Astrocyte (in vitro differentiated cells and primary cell): Measurements from ENCODE around the gene MARCHF9. TPM values are rescaled to one million over a fixed set of nuclear protein-coding genes. Genes with fewer than 3 reads are reported as not detected.

Source experiments
- DNase-seq: peaks from one replicate; pipeline ENCODE4 v3.0.0-alpha.2; 2010; ENCODE audit warnings: low read depth
- FAIRE-seq: peaks from 2 replicates; lab custom pipeline; 2011; peaks lifted over from hg19 to GRCh38; lab: Jason Lieb, UNC
- H2AFZ ChIP-seq: 2 replicates; pipeline ENCODE4 v1.6.0; 2012; ENCODE audit warnings: low read depth, low read length, inconsistent platforms
- H3K27ac ChIP-seq: 2 replicates; pipeline ENCODE4 v1.5.1; 2011; ENCODE audit warnings: low read depth, low read length, inconsistent platforms
- H3K27me3 ChIP-seq: 2 replicates; pipeline ENCODE4 v1.6.0; 2011; ENCODE audit warnings: low read length, inconsistent platforms; ENCODE audit not compliant: insufficient read depth
- H3K36me3 ChIP-seq: 2 replicates; pipeline ENCODE4 v1.5.1; 2011; ENCODE audit warnings: low read length, inconsistent platforms; ENCODE audit not compliant: insufficient read depth
- H3K4me1 ChIP-seq: 2 replicates; pipeline ENCODE4 v1.5.1; 2011; ENCODE audit warnings: low read length, inconsistent platforms; ENCODE audit not compliant: insufficient read depth
- H3K4me2 ChIP-seq: 2 replicates; pipeline ENCODE4 v1.6.0; 2012; ENCODE audit warnings: low read length, inconsistent platforms
- H3K4me3 ChIP-seq: 2 replicates; pipeline ENCODE4 v1.5.1; 2011; ENCODE audit warnings: low read depth, mild to moderate bottlenecking, low read length, inconsistent platforms; ENCODE audit not compliant: insufficient read depth
- H3K79me2 ChIP-seq: 2 replicates; pipeline ENCODE4 v1.6.0; 2012; ENCODE audit warnings: mild to moderate bottlenecking, low read length, inconsistent platforms; ENCODE audit not compliant: insufficient read depth
- H3K9ac ChIP-seq: 2 replicates; pipeline ENCODE4 v1.6.0; 2012; ENCODE audit warnings: mild to moderate bottlenecking, low read length, inconsistent platforms
- H3K9me3 ChIP-seq: 2 replicates; pipeline ENCODE4 v1.5.1; 2012; ENCODE audit warnings: low read depth, mild to moderate bottlenecking, low read length, inconsistent platforms; ENCODE audit not compliant: insufficient read depth
- H4K20me1 ChIP-seq: 2 replicates; pipeline ENCODE4 v1.6.0; 2012; ENCODE audit warnings: low read length, inconsistent platforms; ENCODE audit not compliant: insufficient read depth
- H3K27ac Mint-ChIP-seq: one replicate; pipeline ENCODE4 v1.8.0; 2021; ENCODE audit warnings: mild to moderate bottlenecking, mixed read lengths; ENCODE audit not compliant: unreplicated experiment
- H3K27me3 Mint-ChIP-seq: one replicate; pipeline ENCODE4 v1.8.0; 2021; ENCODE audit warnings: low read depth, mixed read lengths; ENCODE audit not compliant: unreplicated experiment
- H3K36me3 Mint-ChIP-seq: one replicate; pipeline ENCODE4 v1.8.0; 2021; ENCODE audit warnings: low read depth, mixed read lengths; ENCODE audit not compliant: unreplicated experiment
- H3K4me1 Mint-ChIP-seq: one replicate; pipeline ENCODE4 v1.8.0; 2021; ENCODE audit warnings: low read depth, mixed read lengths; ENCODE audit not compliant: unreplicated experiment
- H3K4me3 Mint-ChIP-seq: one replicate; pipeline ENCODE4 v1.8.0; 2021; ENCODE audit warnings: mild to moderate bottlenecking, moderate library complexity, mixed read lengths; ENCODE audit not compliant: unreplicated experiment
- H3K9me3 Mint-ChIP-seq: one replicate; pipeline ENCODE4 v1.8.0; 2021; ENCODE audit warnings: mild to moderate bottlenecking, mixed read lengths; ENCODE audit not compliant: unreplicated experiment
- EZH2 ChIP-seq: IDR thresholded peaks from 2 replicates; pipeline ENCODE4 v1.6.1; 2012; ENCODE audit warnings: mild to moderate bottlenecking, low read length, inconsistent platforms; ENCODE audit not compliant: insufficient read depth
- total RNA-seq: library from RNA; stranded (reverse); gene quantifications from 2 replicates; pipeline ENCODE4 v1.2.1, GENCODE V29; 2021
- TF ChIP-seq, protein P1 (sequence below): IDR thresholded peaks from 2 replicates; pipeline ENCODE4 v1.5.1; 2011; ENCODE audit warnings: low read depth, mild to moderate bottlenecking, inconsistent platforms, low read length, moderate library complexity; ENCODE audit not compliant: insufficient read depth

The MARCHF9 gene
- total RNA-seq, 1 donor from 2014 or later: 13.0 TPM

DNA sequence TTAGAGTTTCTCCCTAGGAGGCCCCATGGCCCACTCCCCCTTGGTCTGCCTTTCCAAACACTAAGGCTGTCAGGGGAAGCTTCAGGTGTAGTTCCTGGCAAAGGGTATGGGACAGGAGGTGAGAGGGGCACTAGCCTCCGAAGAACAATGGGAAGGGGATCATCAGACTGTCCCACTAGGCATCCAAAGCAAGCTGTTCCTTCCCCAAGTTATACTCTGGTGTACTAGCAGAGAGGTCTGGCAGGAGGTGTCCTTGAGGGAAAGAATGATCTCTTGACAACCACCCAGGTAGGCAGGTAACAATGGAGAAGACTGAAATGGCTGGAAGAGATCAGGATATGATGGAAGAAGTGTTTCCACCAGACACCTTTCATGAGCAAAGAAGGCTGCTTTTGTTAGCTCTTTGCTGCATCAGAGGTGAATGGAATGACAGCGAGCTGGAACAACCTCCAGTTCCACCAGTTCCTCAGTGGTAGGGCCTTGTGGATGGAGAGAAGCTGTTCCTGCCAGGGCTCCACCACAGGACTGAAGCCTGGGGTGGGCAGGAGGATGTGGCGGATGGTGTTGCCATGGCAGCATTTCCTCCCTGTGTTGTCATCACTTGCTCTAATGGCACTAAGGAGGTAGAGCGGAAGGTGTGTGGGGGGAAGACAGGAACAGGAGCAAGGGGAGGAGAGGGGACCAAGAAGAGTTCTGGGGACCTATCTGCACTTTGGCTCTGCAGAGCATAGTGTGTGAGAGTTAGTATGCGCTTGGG is 14.1 kb upstream of the MARCHF9 start:
- H3K4me3 Mint-ChIP-seq: no peak overlapping the region
- peaks cover 3% of the 10 kb centered on the region for H3K36me3 Mint-ChIP-seq
- H3K79me2 ChIP-seq: peaks cover 7% of the 10 kb centered on the region
- no peaks in the 10 kb centered on the region for H3K36me3 ChIP-seq
- peaks cover 12% of the 10 kb centered on the region for H3K4me1 ChIP-seq
- H3K27me3 Mint-ChIP-seq: peaks cover 32% of the 10 kb centered on the region
- no peak overlapping the region for H3K27ac ChIP-seq
- H3K4me1 Mint-ChIP-seq: peaks cover 14% of the 10 kb centered on the region
- TF ChIP-seq, protein P1, sequence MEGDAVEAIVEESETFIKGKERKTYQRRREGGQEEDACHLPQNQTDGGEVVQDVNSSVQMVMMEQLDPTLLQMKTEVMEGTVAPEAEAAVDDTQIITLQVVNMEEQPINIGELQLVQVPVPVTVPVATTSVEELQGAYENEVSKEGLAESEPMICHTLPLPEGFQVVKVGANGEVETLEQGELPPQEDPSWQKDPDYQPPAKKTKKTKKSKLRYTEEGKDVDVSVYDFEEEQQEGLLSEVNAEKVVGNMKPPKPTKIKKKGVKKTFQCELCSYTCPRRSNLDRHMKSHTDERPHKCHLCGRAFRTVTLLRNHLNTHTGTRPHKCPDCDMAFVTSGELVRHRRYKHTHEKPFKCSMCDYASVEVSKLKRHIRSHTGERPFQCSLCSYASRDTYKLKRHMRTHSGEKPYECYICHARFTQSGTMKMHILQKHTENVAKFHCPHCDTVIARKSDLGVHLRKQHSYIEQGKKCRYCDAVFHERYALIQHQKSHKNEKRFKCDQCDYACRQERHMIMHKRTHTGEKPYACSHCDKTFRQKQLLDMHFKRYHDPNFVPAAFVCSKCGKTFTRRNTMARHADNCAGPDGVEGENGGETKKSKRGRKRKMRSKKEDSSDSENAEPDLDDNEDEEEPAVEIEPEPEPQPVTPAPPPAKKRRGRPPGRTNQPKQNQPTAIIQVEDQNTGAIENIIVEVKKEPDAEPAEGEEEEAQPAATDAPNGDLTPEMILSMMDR: no peak
- no peak for TF ChIP-seq EZH2
- peaks cover 9% of the 10 kb centered on the region for H4K20me1 ChIP-seq
- no peak overlapping the region for H2AFZ ChIP-seq
- no peaks in the 10 kb centered on the region for H3K9me3 ChIP-seq
- FAIRE-seq (no peak), DNase-seq (no peak)
- H3K9ac ChIP-seq: no peak overlapping the region
- no peak overlapping the region for H3K27ac Mint-ChIP-seq
- H3K9me3 Mint-ChIP-seq: no peaks in the 10 kb centered on the region
- no peak overlapping the region for H3K4me3 ChIP-seq
- H3K27me3 ChIP-seq: peaks cover 50% of the 10 kb centered on the region
- no peak overlapping the region for H3K4me2 ChIP-seq

DNA sequence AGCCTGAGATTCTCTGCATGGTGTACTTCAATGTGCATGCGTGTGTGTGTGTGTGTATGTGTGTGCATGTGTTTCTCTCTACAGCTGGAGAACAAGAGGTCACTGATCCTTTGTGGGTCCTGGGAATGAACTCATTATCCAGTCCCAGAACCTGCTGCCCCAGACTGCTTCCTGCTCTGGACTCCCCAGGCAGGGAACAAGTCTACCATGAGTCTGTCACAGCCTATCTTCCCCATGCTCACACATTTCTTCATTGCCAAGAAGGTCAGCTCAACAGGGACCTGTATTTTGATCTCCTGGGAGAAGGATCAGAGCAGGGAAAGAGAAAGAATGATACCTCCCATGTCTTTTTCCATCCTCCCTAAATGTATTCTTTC is 13.5 kb upstream of the MARCHF9 start:
- no peaks in the 10 kb centered on the region for H3K9me3 ChIP-seq
- no peak overlapping the region for H3K27ac ChIP-seq
- H3K4me3 ChIP-seq: no peak overlapping the region
- H3K4me2 ChIP-seq: no peak overlapping the region
- peaks cover 8% of the 10 kb centered on the region for H4K20me1 ChIP-seq
- H3K4me3 Mint-ChIP-seq: no peak overlapping the region
- H3K27me3 Mint-ChIP-seq: peaks cover 29% of the 10 kb centered on the region
- peaks cover 12% of the 10 kb centered on the region for H3K4me1 ChIP-seq
- H3K4me1 Mint-ChIP-seq: peaks cover 12% of the 10 kb centered on the region
- H3K79me2 ChIP-seq: peaks cover 7% of the 10 kb centered on the region
- H3K27ac Mint-ChIP-seq: no peak overlapping the region
- H3K36me3 ChIP-seq: peaks cover 2% of the 10 kb centered on the region
- peaks cover 44% of the 10 kb centered on the region for H3K27me3 ChIP-seq
- no peak overlapping the region for H3K9ac ChIP-seq
- H2AFZ ChIP-seq: no peak overlapping the region
- H3K36me3 Mint-ChIP-seq: peaks cover 8% of the 10 kb centered on the region
- no peaks in the 10 kb centered on the region for H3K9me3 Mint-ChIP-seq
- no peak for FAIRE-seq
- TF ChIP-seq EZH2: no peak
- TF ChIP-seq, protein P1: no peak
- DNase-seq: no peak
